Heart left ventricle (tissue), 13 donors: ENCODE measurements around the gene COL17A1.

Source experiments
- CTCF ChIP-seq, 12 donors: fragments of 200-600 bp; sonication (generic) in 4 of 12; IDR thresholded peaks; one replicate each; pipeline versions ENCODE4 v1.5.0 to v1.8.0; 2018 to 2022; ENCODE audit warnings: antibody characterized with exemption in 12 of 12, mild to moderate bottlenecking in 5 of 12
- POLR2A ChIP-seq, 2 donors: fragments of 450-650 bp; IDR thresholded peaks; one replicate each; pipeline ENCODE4 v1.6.1; 2017; ENCODE audit warnings: antibody characterized with exemption in 2 of 2, mild to moderate bottlenecking in 2 of 2, moderate library complexity in 2 of 2
- donor health status: ischemic (EF 13 %, LVEDD 7.1; RV severe dilation, severe dysfunction).
- donor health status: DM: no; HTN: yes; CAD: no.
- donor health status: DM: no; HTN: no; CAD: no.
- donor health status: ischemic (EF 25% LVEDD 6.9; RV normal size, moderate dysfunction).
- donor health status: ischemic (EF 25% LVEDD 5.7; RV mildly dilated, moderate dysfunction).
- donor health status: ischemic (EF 35%, LVEDD 5.7; RV mildly dilated, moderate dysfunction).
- donor health status: nonischemic (EF 11% LVEDD 7.7; RV severe dilation, severe dysfunction).
- donor health status: DM: yes; HTN: yes; CAD: no.
- donor health status: PGD.
- donor health status: ischemic (EF 29% LVEDD 5.4; RV normal size, mild dysfunction).
- donor health status: nonischemic (EF 23%, LVEDD 6.1; RV moderate dilation, normal function).

GRCh38 chr10:104081998-104082397 is 3.7 kb downstream of the COL17A1 start:
- TF ChIP-seq CTCF (IDR thresholded peaks at IDR 0.05) (no peak), POLR2A (IDR thresholded peaks at IDR 0.05) (no peak)
